ENCODE data around the gene CALHM6.

The CALHM6 gene

GRCh38 chr6:116445102-116445501 is 16.1 kb upstream of the CALHM6 start:
- DNase-seq (ENCODE audit: low read depth): no peak

GRCh38 chr6:116446399-116446798 is 14.8 kb upstream of the CALHM6 start:
- DNase-seq (ENCODE audit: low read depth): no peak

- no peak for DNase-seq (ENCODE audit: low read depth)
These were observed 14.1 kb upstream of the CALHM6 start for GRCh38 chr6:116447052-116447451.

- DNase-seq (ENCODE audit: low read depth): no peak
These were observed 13.6 kb upstream of the CALHM6 start for GRCh38 chr6:116447496-116448011.

GRCh38 chr6:116449565-116449964 is 11.6 kb upstream of the CALHM6 start:
- DNase-seq (ENCODE audit: low read depth): no peak

GRCh38 chr6:116450185-116450710 is 10.9 kb upstream of the CALHM6 start:
- no peak for DNase-seq (ENCODE audit: low read depth)

GRCh38 chr6:116450769-116451740 is 10.1 kb upstream of the CALHM6 start:
- no peak for DNase-seq (ENCODE audit: low read depth)

- no peak for DNase-seq (ENCODE audit: low read depth)
These were observed 9.3 kb upstream of the CALHM6 start for GRCh38 chr6:116451916-116452315.

- no peak for DNase-seq (ENCODE audit: low read depth)
These were observed 8.6 kb upstream of the CALHM6 start for GRCh38 chr6:116452531-116452930.

GRCh38 chr6:116456106-116456505 is 5.1 kb upstream of the CALHM6 start:
- DNase-seq (ENCODE audit: low read depth): no peak

- DNase-seq (ENCODE audit: low read depth): no peak
These were observed 4.2 kb upstream of the CALHM6 start for GRCh38 chr6:116456927-116457326.

GRCh38 chr6:116458264-116458663 is 2.9 kb upstream of the CALHM6 start:
- DNase-seq (ENCODE audit: low read depth): no peak

GRCh38 chr6:116459927-116460326 is 1.2 kb upstream of the CALHM6 start:
- no peak for DNase-seq (ENCODE audit: low read depth)

GRCh38 chr6:116461932-116462885 is 1.0 kb downstream of the CALHM6 start:
- peak; percentile 46 for DNase-seq (ENCODE audit: low read depth)

GRCh38 chr6:116463301-116463700 is 2.1 kb downstream of the CALHM6 start:
- no peak for DNase-seq (ENCODE audit: low read depth)

GRCh38 chr6:116465246-116465645 is 4.1 kb downstream of the CALHM6 start:
- no peak for DNase-seq (ENCODE audit: low read depth)

- DNase-seq (ENCODE audit: low read depth): no peak
These were observed 5.9 kb downstream of the CALHM6 start for GRCh38 chr6:116467096-116467495.

GRCh38 chr6:116467514-116467913 is 6.3 kb downstream of the CALHM6 start:
- DNase-seq (ENCODE audit: low read depth): no peak

GRCh38 chr6:116468293-116468692 is 7.1 kb downstream of the CALHM6 start:
- DNase-seq (ENCODE audit: low read depth): no peak

GRCh38 chr6:116471531-116471930 is 10.4 kb downstream of the CALHM6 start:
- no peak for DNase-seq (ENCODE audit: low read depth)

- no peak for DNase-seq (ENCODE audit: low read depth)
These were observed 11.5 kb downstream of the CALHM6 start for GRCh38 chr6:116472706-116473105.

- no peak for DNase-seq (ENCODE audit: low read depth)
These were observed 14.0 kb downstream of the CALHM6 start for GRCh38 chr6:116475141-116475540.

Data from activated T-helper 1 cell treated with Interleukin-2 at 50 U/mL for 16 hours (primary cell).